K562 (cell line): ENCODE measurements around the gene TMSB4X. TPM values are rescaled to one million over a fixed set of nuclear protein-coding genes. Genes with fewer than 3 reads are reported as not detected.

Source experiments
- ATAC-seq: fragments of 200-7000 bp; cut with Tn5 transposase; 3 replicates; pipeline ENCODE4 v1.9.1; 2020; ENCODE audit warnings: moderate library complexity
- BruUV-seq: library from RNA; stranded (reverse); fragments of 400-500 nt; replicated peaks from 2 replicates; lab custom pipeline; 2021; lab: Mats Ljungman, UMichigan
- CTCF ChIA-PET: fragments of 300-600 bp; formaldehyde crosslinking; extraction: SDS; loops from one replicate; lab custom pipeline; 2021; ENCODE audit warnings: low intra/inter-chr PET ratio; lab: Yijun Ruan, JAX
- POLR2A ChIA-PET: fragments of 300-600, 350-650 bp; sonication (Branson Sonifier 250); formaldehyde crosslinking; extraction: SDS; loops from one replicate; lab custom pipeline; 2021; ENCODE audit warnings: antibody characterized with exemption, inconsistent platforms; lab: Yijun Ruan, JAX
- DNase-seq, 4 experiments: peaks; one replicate each; pipeline versions ENCODE4 v3.0.0 to v3.0.0-alpha.2; 2011 to 2018; ENCODE audit warnings: low spot score in 3 of 4, mixed read lengths in 3 of 4; ENCODE audit errors: extremely low read depth in 1 of 4
- FAIRE-seq: peaks from 2 replicates; lab custom pipeline; 2011; peaks lifted over from hg19 to GRCh38; lab: Jason Lieb, UNC
- H2AFZ ChIP-seq: 2 replicates; pipeline ENCODE4 v1.6.0; 2011; ENCODE audit warnings: low read depth, low read length, control low read depth, inconsistent platforms
- H3K27ac ChIP-seq: fragments of 200-600 bp; 3 replicates; pipeline ENCODE4 v1.8.0; 2011; ENCODE audit warnings: low read depth, mild to moderate bottlenecking, control low read depth, inconsistent platforms, low read length, moderate library complexity, mixed read lengths; ENCODE audit errors: extremely low read depth
- H3K27me3 ChIP-seq, 2 experiments: fragments of 300-600 bp in 1 of 2; 2 replicates in 1 of 2; 3 replicates in 1 of 2; pipeline versions ENCODE4 v1.6.0 to v1.8.0; 2011; ENCODE audit warnings: inconsistent platforms in 2 of 2, low read length in 2 of 2, mild to moderate bottlenecking in 1 of 2, mixed read lengths in 1 of 2, moderate library complexity in 1 of 2; ENCODE audit not compliant: control insufficient read depth in 2 of 2, insufficient read depth in 2 of 2
- H3K36me3 ChIP-seq: fragments of 300-600 bp; 3 replicates; pipeline ENCODE4 v1.8.0; 2011; ENCODE audit warnings: mild to moderate bottlenecking, low read length, inconsistent platforms; ENCODE audit not compliant: control insufficient read depth, insufficient read depth
- H3K4me1 ChIP-seq, 2 experiments: fragments of 200-600 bp in 1 of 2; replicated peaks in 1 of 2; 2 replicates in 1 of 2; 3 replicates in 1 of 2; pipeline versions ENCODE4 v1.5.1 to v1.8.0; 2011; ENCODE audit warnings: inconsistent platforms in 2 of 2, low read length in 2 of 2, mild to moderate bottlenecking in 1 of 2, mixed read lengths in 1 of 2, moderate library complexity in 1 of 2; ENCODE audit not compliant: control insufficient read depth in 2 of 2, insufficient read depth in 2 of 2
- H3K4me2 ChIP-seq: 2 replicates; pipeline ENCODE4 v1.6.1; 2011; ENCODE audit warnings: low read length, control low read depth, inconsistent platforms, mixed read lengths; ENCODE audit not compliant: insufficient read depth
- H3K4me3 ChIP-seq: fragments of 200-600 bp; sonication (generic), shearing (Covaris generic); 2 replicates; pipeline ENCODE4 v1.5.1; 2016; ENCODE audit warnings: control low read depth, inconsistent platforms
- H3K79me2 ChIP-seq: fragments of 200-600 bp; 3 replicates; pipeline ENCODE4 v1.8.0; 2011; ENCODE audit warnings: low read length, inconsistent platforms; ENCODE audit not compliant: control insufficient read depth, insufficient read depth
- H3K9ac ChIP-seq, 2 experiments: 2 replicates each; pipeline versions ENCODE4 v1.6.0 to v1.6.1; 2011; ENCODE audit warnings: low read depth in 2 of 2, low read length in 2 of 2, control low read depth in 1 of 2, inconsistent platforms in 1 of 2, mild to moderate bottlenecking in 1 of 2, mixed read lengths in 1 of 2; ENCODE audit not compliant: insufficient read depth in 1 of 2
- H3K9me1 ChIP-seq: one replicate; pipeline ENCODE4 v1.6.0; 2011; ENCODE audit warnings: inconsistent platforms, mild to moderate bottlenecking, low read length, moderate library complexity; ENCODE audit not compliant: control insufficient read depth, insufficient read depth
- H3K9me3 ChIP-seq: replicated peaks from 2 replicates; pipeline ENCODE4 v1.5.1; 2011; ENCODE audit warnings: low read depth, low read length, inconsistent platforms; ENCODE audit not compliant: control insufficient read depth, insufficient read depth
- H4K20me1 ChIP-seq: replicated peaks from 2 replicates; pipeline ENCODE4 v1.6.1; 2011; ENCODE audit warnings: low read length, inconsistent platforms, mixed read lengths; ENCODE audit not compliant: control insufficient read depth, insufficient read depth
- ARHGAP35 ChIP-seq: fragments of 450-650 bp; IDR thresholded peaks from 2 replicates; pipeline ENCODE4 v1.6.1; 2018; ENCODE audit not compliant: partially characterized antibody
- E2F6 ChIP-seq, 2 experiments: IDR thresholded peaks; 2 replicates each; pipeline ENCODE4 v1.6.1; 2011; ENCODE audit warnings: borderline replicate concordance in 1 of 2, control low read depth in 1 of 2, low read depth in 1 of 2, low read length in 1 of 2, mild to moderate bottlenecking in 1 of 2, mixed read lengths in 1 of 2, moderate library complexity in 1 of 2; ENCODE audit not compliant: insufficient read depth in 1 of 2, insufficient read length in 1 of 2, poor library complexity in 1 of 2, severe bottlenecking in 1 of 2; ENCODE audit errors: extremely low read depth in 1 of 2
- FIP1L1 ChIP-seq: fragments of 200-400 bp; formaldehyde crosslinking; IDR thresholded peaks from 2 replicates; pipeline ENCODE4 v1.6.1; 2018; ENCODE audit warnings: mild to moderate bottlenecking, low read depth, low read length; ENCODE audit not compliant: poor library complexity, severe bottlenecking
- FOXM1 ChIP-seq, 2 experiments: fragments of 450-650 bp in 1 of 2; sonication (generic) in 1 of 2; formaldehyde crosslinking in 1 of 2; IDR thresholded peaks; 2 replicates each; pipeline versions ENCODE4 v1.6.1 to v1.9.0; 2017 to 2022; ENCODE audit warnings: low read depth in 2 of 2, mild to moderate bottlenecking in 2 of 2, missing genetic modification reagents in 1 of 2, moderate library complexity in 1 of 2
- HMG20B ChIP-seq: fragments of 250-450 bp; sonication (Bioruptor Pico); IDR thresholded peaks from 2 replicates; pipeline ENCODE4 v1.5.0; 2021; ENCODE audit warnings: mild to moderate bottlenecking
- MTF1 ChIP-seq: fragments of 250-450 bp; sonication (Bioruptor Pico); IDR thresholded peaks from 2 replicates; pipeline ENCODE4 v1.9.0; 2021; ENCODE audit warnings: moderate library complexity, mild to moderate bottlenecking, inconsistent platforms, borderline replicate concordance
- TCF7 ChIP-seq: sonication (generic); IDR thresholded peaks from 2 replicates; pipeline ENCODE4 v1.6.1; 2016; ENCODE audit warnings: antibody characterized with exemption, borderline replicate concordance
- ZBTB17 ChIP-seq: fragments of 450-650 bp; formaldehyde crosslinking; IDR thresholded peaks from 2 replicates; pipeline ENCODE4 v1.4.0; 2020; ENCODE audit warnings: mild to moderate bottlenecking
- WGBS: fragments of 100-300 bp; shearing (Covaris generic); methylation state at CpG from one replicate; pipeline ENCODE4 v1.1.6; 2016; ENCODE audit warnings: low coverage, mixed read lengths; ENCODE audit not compliant: insufficient coverage; ENCODE audit errors: missing lambda C conversion rate; 5-methylcytosine and 5-hydroxymethylcytosine counted together
- in situ Hi-C: fragments of 300-500 bp; cut with MboI; formaldehyde crosslinking; loops from 4 replicates; pipeline ENCODE4 v1.15.0; 2018; ENCODE audit warnings: inconsistent platforms, mixed read lengths
- intact Hi-C: fragments of 100-400 bp; cut with micrococcal nuclease; formaldehyde crosslinking; loops from 2 replicates; pipeline ENCODE4 v1.14.2; 2022
- polyA plus RNA-seq, 8 experiments: library from polyadenylated mRNA; depleted of rRNA in 4 of 8; stranded (reverse) in 5 of 8; unstranded in 3 of 8; fragments of >200 nt; fragmentation: Nextera tagmentation in 2 of 8; fragmentation: Illumina TruSeq in 1 of 8; extraction: Ambion mirVana in 2 of 8; extraction: Trizol in 1 of 8; gene quantifications; 2 replicates each; pipeline versions ENCODE4 v1.2.1 to v1.2.3, GENCODE V29; 2011 to 2014; ENCODE audit warnings: inconsistent platforms in 1 of 8, missing spikeins in 1 of 8
- total RNA-seq, 7 experiments: library from RNA; depleted of rRNA in 6 of 7; stranded (reverse); fragments of >200 nt in 6 of 7; fragmentation: Illumina TruSeq in 2 of 7; extraction: Trizol in 2 of 7; gene quantifications; 2 replicates each; pipeline versions ENCODE4 v1.2.1 to v1.2.3, GENCODE V29; 2011 to 2021; ENCODE audit warnings: low replicate concordance in 1 of 7
- TF ChIP-seq, protein P1 (sequence below): sonication (generic); formaldehyde crosslinking; IDR thresholded peaks from 2 replicates; pipeline ENCODE4 v1.8.0; 2022; ENCODE audit warnings: mild to moderate bottlenecking, low read depth, missing genetic modification reagents

Gene TMSB4X
- total and polyA plus RNA-seq, 9 of the 15 experiments (the other 6 are each of a cell fraction or from before 2014, with no cell fraction given): 1,035 to 2,035 (median 1,529) TPM

DNA sequence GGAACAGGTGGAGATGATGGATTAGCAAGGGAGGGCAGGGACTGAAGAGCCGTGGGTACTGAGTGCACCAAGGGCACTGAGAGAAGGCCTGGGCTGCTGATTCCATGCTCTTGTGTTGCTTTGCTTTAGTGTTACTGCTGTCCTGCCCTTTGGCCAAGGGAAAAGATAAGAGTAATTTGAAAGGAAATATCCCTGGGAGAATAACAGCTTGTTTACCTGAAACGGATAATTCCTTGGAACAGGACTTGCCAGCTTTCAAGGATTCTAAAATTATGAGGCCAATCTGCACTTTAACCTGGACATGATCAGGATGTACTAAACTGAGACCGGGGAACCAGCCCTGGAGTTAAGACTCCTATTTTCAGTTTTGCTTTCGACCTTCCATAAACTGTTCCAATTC is 49.1 kb downstream of the TMSB4X start:
- CTCF ChIA-PET: no interaction called here
- TF ChIP-seq ZBTB17 (CRISPR knock-in tag) (no peak), HMG20B (CRISPR knock-in tag) (no peak), TCF7 (no peak), E2F6 (IDR thresholded peaks at IDR 0.05; ENCODE audit: borderline replicate concordance in 1 of 2, extremely low read depth in 1 of 2, insufficient read depth in 1 of 2, insufficient read length in 1 of 2, low read depth in 1 of 2, low read length in 1 of 2, poor library complexity in 1 of 2, severe bottlenecking in 1 of 2) (no peak), MTF1 (CRISPR knock-in tag) (no peak), FOXM1 (IDR thresholded peaks at IDR 0.05; ENCODE audit: low read depth) (no peak), FOXM1 (CRISPR knock-in tag; IDR thresholded peaks at IDR 0.05; ENCODE audit: low read depth) (no peak), FIP1L1 (no peak), ARHGAP35 (no peak)
- TF ChIP-seq, protein P1, sequence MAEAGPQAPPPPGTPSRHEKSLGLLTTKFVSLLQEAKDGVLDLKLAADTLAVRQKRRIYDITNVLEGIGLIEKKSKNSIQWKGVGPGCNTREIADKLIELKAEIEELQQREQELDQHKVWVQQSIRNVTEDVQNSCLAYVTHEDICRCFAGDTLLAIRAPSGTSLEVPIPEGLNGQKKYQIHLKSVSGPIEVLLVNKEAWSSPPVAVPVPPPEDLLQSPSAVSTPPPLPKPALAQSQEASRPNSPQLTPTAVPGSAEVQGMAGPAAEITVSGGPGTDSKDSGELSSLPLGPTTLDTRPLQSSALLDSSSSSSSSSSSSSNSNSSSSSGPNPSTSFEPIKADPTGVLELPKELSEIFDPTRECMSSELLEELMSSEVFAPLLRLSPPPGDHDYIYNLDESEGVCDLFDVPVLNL (CRISPR knock-in tag): no peak

More for the DNA sequence above, 49.1 kb downstream of the TMSB4X start:
- no peak overlapping the region for H2AFZ ChIP-seq
- H3K27me3 ChIP-seq: no peaks in the 10 kb centered on the region
- H3K9ac ChIP-seq: no peak overlapping the region
- ATAC-seq (no peak), FAIRE-seq (no peak), DNase-seq (no peak)
- H3K9me1 ChIP-seq: no peaks in the 10 kb centered on the region
- no peaks in the 10 kb centered on the region for H3K79me2 ChIP-seq
- H4K20me1 ChIP-seq: no peaks in the 10 kb centered on the region
- no peak overlapping the region for H3K4me3 ChIP-seq
- no TSS peak for BruUV-seq
- peaks cover 0 to 2% of the 10 kb centered on the region in 2 experiments; a peak in 3 of 5 replicates for H3K4me1 ChIP-seq
- H3K4me2 ChIP-seq: no peak overlapping the region
- POLR2A ChIA-PET: no interaction called here
- no peaks in the 10 kb centered on the region for H3K36me3 ChIP-seq
- in situ Hi-C loops: no loop called here
- intact Hi-C loops: no loop called here
- 54% methylated on average over 4 of the region's 4 CpGs for WGBS
- no peak overlapping the region for H3K27ac ChIP-seq
- H3K9me3 ChIP-seq: no peaks in the 10 kb centered on the region
